DND-41 (cell line): ENCODE measurements around the gene SMCR8.

Experiments
- ATAC-seq: fragments of 200-7000 bp; cut with Tn5 transposase; 3 replicates; pipeline ENCODE4 v1.9.1; 2021; ENCODE audit warnings: low read depth; ENCODE audit not compliant: insufficient read depth
- DNase-seq: peaks from one replicate; pipeline ENCODE4 v3.0.0-alpha.2; 2020
- H2AFZ ChIP-seq: 2 replicates; pipeline ENCODE4 v1.6.0; 2012; ENCODE audit warnings: low read depth, low read length
- H3K27ac ChIP-seq: 2 replicates; pipeline ENCODE4 v1.5.1; 2012; ENCODE audit warnings: low read length, inconsistent platforms
- H3K27me3 ChIP-seq: fragments of 200-600 bp; sonication (generic); 2 replicates; pipeline ENCODE4 v1.6.0; 2012; ENCODE audit warnings: low read length, mild to moderate bottlenecking, inconsistent platforms; ENCODE audit not compliant: insufficient read depth, poor library complexity
- H3K36me3 ChIP-seq: 2 replicates; pipeline ENCODE4 v1.5.1; 2012; ENCODE audit warnings: low read length, inconsistent platforms; ENCODE audit not compliant: insufficient read depth
- H3K4me1 ChIP-seq: 2 replicates; pipeline ENCODE4 v1.5.1; 2012; ENCODE audit warnings: mild to moderate bottlenecking, low read length; ENCODE audit not compliant: insufficient read depth
- H3K4me2 ChIP-seq: 2 replicates; pipeline ENCODE4 v1.6.0; 2012; ENCODE audit warnings: mild to moderate bottlenecking, moderate library complexity, low read length, inconsistent platforms; ENCODE audit not compliant: insufficient read depth
- H3K4me3 ChIP-seq, 2 experiments: fragments of 200-600 bp in 1 of 2; shearing (Covaris generic) in 1 of 2; 2 replicates each; pipeline ENCODE4 v1.5.1; 2012 to 2016; ENCODE audit warnings: inconsistent platforms in 2 of 2, low read length in 2 of 2, mild to moderate bottlenecking in 2 of 2, low read depth in 1 of 2, moderate library complexity in 1 of 2
- H3K79me2 ChIP-seq: 2 replicates; pipeline ENCODE4 v1.6.0; 2012; ENCODE audit warnings: low read length, inconsistent platforms; ENCODE audit not compliant: insufficient read depth
- H3K9ac ChIP-seq: 2 replicates; pipeline ENCODE4 v1.6.0; 2012; ENCODE audit warnings: low read depth, mild to moderate bottlenecking, inconsistent platforms, low read length, moderate library complexity
- H3K9me3 ChIP-seq: 2 replicates; pipeline ENCODE4 v1.5.1; 2012; ENCODE audit warnings: low read length, moderate library complexity, mild to moderate bottlenecking, inconsistent platforms; ENCODE audit not compliant: insufficient read depth, severe bottlenecking
- H4K20me1 ChIP-seq: 2 replicates; pipeline ENCODE4 v1.6.0; 2012; ENCODE audit warnings: low read length; ENCODE audit not compliant: insufficient read depth
- EZH2 ChIP-seq: IDR thresholded peaks from 3 replicates; pipeline ENCODE4 v1.6.1; 2012; ENCODE audit warnings: borderline replicate concordance, low read depth, mild to moderate bottlenecking, moderate library complexity, low read length, inconsistent platforms; ENCODE audit not compliant: severe bottlenecking
- TF ChIP-seq, protein P1 (sequence below): IDR thresholded peaks from 2 replicates; pipeline ENCODE4 v1.5.1; 2012; ENCODE audit warnings: borderline replicate concordance, low read length, moderate library complexity, mild to moderate bottlenecking; ENCODE audit not compliant: poor library complexity, severe bottlenecking; ENCODE audit errors: extremely low read depth

SMCR8 gene

DNA sequence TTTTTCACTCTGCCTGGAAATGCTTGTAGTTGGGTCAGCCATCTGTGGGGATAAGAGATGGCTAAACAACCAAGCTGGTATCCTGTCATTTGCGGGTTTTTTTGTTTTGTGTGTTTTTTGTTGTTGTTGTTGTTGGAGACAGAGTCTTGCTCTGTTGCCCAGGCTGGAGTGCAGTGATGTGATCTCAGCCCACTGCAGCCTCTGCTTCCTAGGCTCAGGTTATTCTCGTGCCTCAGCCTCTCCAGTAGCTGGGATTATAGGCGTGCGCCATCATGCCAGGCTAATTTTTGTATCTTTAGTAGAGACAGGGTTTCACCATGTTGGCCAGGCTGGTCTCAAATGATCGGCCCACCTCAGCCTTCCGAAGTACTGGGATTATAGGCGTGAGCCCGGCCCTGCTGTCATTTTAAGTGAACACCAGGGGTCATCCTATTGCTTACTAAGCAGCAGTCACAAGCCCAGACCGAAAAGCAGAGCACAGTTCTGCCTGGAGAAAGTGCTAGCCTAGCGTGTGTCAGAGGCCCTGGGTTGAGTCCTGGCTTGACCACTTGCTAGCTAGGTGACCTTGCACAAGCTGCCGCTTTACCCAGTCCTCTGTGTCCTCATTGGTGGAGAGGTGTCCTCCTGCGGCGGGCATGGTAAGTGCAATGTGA lies 4.6 kb downstream of the SMCR8 start:
- Histone ChIP-seq H3K36me3 (peaks cover 73% of the 10 kb centered on the region), H3K27ac (no peak overlapping the region), H3K9me3 (no peaks in the 10 kb centered on the region), H3K4me1 (peaks cover 51% of the 10 kb centered on the region), H3K27me3 (no peaks in the 10 kb centered on the region), H3K4me2 (peak overlapping the region; percentile 41; the same call in 1 of the 2 replicates), H3K9ac (no peak overlapping the region), H4K20me1 (peaks cover 73% of the 10 kb centered on the region), H3K79me2 (peaks cover 55% of the 10 kb centered on the region), H3K4me3 (no peak overlapping the region), H2AFZ (no peak overlapping the region)
- DNase-seq (peak; percentile 26), ATAC-seq (no peak)
- no peak for TF ChIP-seq EZH2
- TF ChIP-seq, protein P1, sequence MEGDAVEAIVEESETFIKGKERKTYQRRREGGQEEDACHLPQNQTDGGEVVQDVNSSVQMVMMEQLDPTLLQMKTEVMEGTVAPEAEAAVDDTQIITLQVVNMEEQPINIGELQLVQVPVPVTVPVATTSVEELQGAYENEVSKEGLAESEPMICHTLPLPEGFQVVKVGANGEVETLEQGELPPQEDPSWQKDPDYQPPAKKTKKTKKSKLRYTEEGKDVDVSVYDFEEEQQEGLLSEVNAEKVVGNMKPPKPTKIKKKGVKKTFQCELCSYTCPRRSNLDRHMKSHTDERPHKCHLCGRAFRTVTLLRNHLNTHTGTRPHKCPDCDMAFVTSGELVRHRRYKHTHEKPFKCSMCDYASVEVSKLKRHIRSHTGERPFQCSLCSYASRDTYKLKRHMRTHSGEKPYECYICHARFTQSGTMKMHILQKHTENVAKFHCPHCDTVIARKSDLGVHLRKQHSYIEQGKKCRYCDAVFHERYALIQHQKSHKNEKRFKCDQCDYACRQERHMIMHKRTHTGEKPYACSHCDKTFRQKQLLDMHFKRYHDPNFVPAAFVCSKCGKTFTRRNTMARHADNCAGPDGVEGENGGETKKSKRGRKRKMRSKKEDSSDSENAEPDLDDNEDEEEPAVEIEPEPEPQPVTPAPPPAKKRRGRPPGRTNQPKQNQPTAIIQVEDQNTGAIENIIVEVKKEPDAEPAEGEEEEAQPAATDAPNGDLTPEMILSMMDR: peak; percentile 56

DNA sequence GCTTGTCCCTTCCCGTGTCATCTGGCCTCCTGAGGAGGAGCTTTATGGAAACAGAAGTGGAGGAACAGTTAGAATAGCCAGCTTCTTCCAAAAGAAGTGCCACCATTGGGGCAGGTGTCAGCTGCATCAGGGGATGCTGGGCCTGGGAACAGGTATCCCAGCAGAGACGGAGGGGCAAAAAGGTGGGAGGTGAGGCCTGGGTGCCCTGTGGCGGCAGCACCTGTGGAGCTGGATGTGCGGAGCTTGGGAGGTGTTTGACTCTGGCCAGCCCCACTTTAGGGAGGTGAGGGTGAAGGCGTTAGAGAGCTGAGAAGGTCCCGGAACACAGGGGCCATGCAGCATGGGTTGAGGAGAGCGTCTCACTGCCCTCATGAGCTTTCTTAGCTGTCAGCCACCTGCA lies 5.2 kb downstream of the SMCR8 start:
- no peak for TF ChIP-seq EZH2
- TF ChIP-seq, protein P1: no peak
- Histone ChIP-seq H3K27me3 (no peaks in the 10 kb centered on the region), H2AFZ (no peak overlapping the region), H4K20me1 (peaks cover 77% of the 10 kb centered on the region), H3K4me3 (no peak overlapping the region), H3K36me3 (peaks cover 79% of the 10 kb centered on the region), H3K79me2 (peaks cover 53% of the 10 kb centered on the region), H3K27ac (no peak overlapping the region), H3K9ac (no peak overlapping the region), H3K4me1 (peaks cover 51% of the 10 kb centered on the region), H3K9me3 (no peaks in the 10 kb centered on the region), H3K4me2 (peak overlapping the region; percentile 11; the same call in 1 of the 2 replicates)
- DNase-seq (no peak), ATAC-seq (no peak)

- H3K9ac ChIP-seq: no peak overlapping the region
- DNase-seq: no peak
- no peak overlapping the region for H3K4me2 ChIP-seq
- no peaks in the 10 kb centered on the region for H3K27me3 ChIP-seq
- ATAC-seq: no peak
- H4K20me1 ChIP-seq: peaks cover 77% of the 10 kb centered on the region
- TF ChIP-seq, protein P1: peak; percentile 12
- TF ChIP-seq EZH2: no peak
- H3K36me3 ChIP-seq: peaks cover 80% of the 10 kb centered on the region
- H3K9me3 ChIP-seq: no peaks in the 10 kb centered on the region
- no peak overlapping the region for H3K27ac ChIP-seq
- no peak overlapping the region for H3K4me3 ChIP-seq
- peaks cover 43% of the 10 kb centered on the region for H3K4me1 ChIP-seq
- H2AFZ ChIP-seq: no peak overlapping the region
- H3K79me2 ChIP-seq: peaks cover 43% of the 10 kb centered on the region
Measured at GRCh38 chr17:18321309-18321708, 6.2 kb downstream of the SMCR8 start.

DNA sequence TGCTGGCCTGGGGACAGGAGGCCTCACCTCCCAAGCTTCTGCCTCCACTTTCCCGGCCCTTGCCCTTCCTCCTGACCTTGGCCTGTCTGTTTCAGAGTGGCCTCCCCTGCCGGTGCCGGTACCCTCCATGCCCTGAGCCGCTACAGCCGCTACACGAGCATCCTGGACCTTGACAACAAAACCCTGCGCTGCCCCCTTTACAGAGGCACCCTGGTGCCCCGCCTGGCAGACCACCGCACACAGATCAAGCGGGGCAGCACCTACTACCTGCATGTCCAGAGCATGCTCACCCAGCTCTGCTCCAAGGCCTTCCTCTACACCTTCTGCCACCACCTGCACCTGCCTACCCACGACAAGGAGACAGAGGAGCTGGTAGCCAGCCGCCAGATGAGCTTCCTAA lies 7.4 kb downstream of the SMCR8 start:
- Histone ChIP-seq H3K79me2 (peaks cover 31% of the 10 kb centered on the region), H3K27ac (no peak overlapping the region), H3K9ac (no peak overlapping the region), H3K27me3 (no peaks in the 10 kb centered on the region), H3K4me1 (peaks cover 31% of the 10 kb centered on the region), H3K9me3 (no peaks in the 10 kb centered on the region), H4K20me1 (peaks cover 66% of the 10 kb centered on the region), H2AFZ (no peak overlapping the region), H3K4me3 (no peak overlapping the region), H3K36me3 (peaks cover 80% of the 10 kb centered on the region), H3K4me2 (no peak overlapping the region)
- DNase-seq (no peak), ATAC-seq (no peak)
- no peak for TF ChIP-seq EZH2
- TF ChIP-seq, protein P1: no peak
